HG03558 (cell line): Measurements from ENCODE around the gene DUSP28.
A peak's percentile ranks its signal among the peaks of the same experiment; 100 is the strongest.

ENCODE experiments used
- ATAC-seq: cut with Tn5 transposase; IDR thresholded peaks from one replicate; pipeline ENCODE4 v1.9.1; 2021; ENCODE audit warnings: moderate number of reproducible peaks; ENCODE audit not compliant: unreplicated experiment; ENCODE audit errors: extremely low read depth

Gene DUSP28

DNA sequence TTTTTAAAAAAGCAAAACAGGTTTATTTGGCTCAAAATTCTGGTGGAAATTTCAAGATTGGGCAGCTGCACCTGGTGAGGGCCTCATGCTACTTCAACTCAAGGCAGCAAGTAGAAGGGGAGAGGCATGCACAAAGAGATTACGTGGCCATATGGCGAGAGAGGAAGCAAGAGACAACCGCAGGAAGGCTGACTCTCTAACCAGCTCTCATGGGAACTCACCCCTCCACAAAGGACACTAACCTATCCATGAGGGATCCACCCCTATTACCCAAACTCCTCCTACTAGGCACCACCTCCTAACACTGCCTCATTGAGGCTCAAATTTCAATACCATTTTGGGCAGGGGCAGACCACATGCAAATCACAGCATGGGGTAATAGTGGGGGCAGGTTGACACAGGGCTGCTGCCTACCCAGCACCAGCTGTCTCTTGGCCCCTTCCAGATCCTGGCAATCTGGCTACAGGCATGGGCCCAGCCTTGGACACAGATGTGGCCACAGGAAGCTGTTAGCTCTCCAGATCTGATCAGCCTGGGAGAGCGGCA lies 24.4 kb downstream of the DUSP28 start:
- ATAC-seq: peak; percentile 35

DNA sequence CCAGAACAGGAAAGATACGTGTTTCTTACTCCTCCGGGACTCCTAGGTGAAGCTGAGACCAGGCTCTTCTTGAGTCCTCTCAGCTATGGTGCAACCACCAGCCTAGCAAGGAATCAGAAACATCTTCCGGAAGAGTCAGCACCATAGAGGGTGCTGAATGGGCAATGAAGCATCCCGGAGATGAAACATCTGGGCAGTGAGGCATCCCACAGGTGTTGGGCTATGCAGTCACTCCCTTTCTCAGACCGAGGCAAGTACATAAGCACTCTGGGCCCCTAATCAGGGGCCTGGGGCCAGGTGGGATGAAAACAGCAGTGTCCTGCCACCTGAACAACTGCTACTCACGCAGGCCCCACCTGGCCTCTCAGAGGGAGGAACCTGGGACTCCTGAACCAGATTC lies 24.9 kb downstream of the DUSP28 start:
- peak; percentile 17 for ATAC-seq

DNA sequence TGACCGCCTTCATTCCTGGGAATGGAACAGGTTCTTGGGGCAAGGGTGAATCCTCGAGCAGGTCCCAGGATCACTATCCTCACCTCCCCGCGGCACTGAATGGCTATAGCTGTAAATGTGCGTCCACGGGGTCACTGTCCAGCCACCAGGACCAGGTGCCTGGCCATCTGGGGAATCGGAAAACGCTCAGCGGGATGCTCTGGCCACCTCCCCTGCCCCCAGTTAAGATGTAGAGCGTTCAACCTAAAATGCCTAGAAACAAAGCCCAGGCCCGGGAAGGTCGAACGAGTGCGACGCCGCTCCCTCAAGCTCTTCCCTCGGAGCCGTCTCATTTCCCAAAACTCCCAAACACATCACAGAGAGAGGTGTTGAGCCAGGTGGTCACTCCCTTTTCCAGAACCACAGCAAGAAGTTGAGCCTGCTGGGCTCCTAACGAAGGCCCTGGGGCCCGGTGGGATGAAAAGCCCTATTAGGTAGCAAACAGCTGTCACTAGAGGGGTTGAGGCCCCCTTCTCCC lies 25.6 kb downstream of the DUSP28 start:
- ATAC-seq: no peak

DNA sequence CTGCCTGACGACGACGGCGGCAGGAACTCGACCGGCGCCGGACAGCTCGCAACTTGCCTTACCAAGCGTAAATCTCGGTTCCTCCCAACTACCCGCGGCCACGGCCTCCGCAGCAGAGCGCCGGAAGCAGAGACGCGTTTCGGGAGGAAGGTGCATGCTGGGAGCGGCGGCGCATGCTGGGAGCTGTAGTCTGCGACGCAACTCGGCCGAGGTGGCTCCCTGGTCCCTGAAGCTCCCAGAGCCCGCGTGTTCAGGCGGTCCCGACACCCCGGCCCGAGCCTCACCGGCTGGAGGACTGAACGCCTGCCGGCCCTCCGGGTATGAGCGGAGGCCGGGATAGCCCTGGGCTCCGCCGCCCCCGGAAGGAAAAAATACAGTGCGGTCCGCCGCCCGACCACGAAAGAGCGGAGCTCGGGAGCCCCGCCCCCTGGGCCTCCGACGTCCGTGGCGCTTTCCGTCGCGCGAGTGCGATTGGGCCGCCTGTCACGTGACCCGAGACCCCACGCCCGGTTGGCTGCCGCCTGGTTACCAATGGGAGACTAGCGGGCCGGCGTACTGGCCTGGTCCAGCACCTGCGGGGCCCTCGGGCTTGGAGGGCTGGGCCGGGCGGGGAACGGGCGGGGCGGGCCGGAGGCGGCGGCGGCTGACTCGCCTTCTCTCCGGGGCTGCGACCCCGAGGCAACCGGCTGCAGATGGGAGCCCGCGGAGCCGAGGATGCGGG lies 26.2 kb downstream of the DUSP28 start, which contains the start of gene CAPN10:
CAPN10 (plus strand) TSS at position 537 of the 721 bp plus-strand sequence; CDS start at position 715, 178 bp downstream.
- ATAC-seq: peak; percentile 29

DNA sequence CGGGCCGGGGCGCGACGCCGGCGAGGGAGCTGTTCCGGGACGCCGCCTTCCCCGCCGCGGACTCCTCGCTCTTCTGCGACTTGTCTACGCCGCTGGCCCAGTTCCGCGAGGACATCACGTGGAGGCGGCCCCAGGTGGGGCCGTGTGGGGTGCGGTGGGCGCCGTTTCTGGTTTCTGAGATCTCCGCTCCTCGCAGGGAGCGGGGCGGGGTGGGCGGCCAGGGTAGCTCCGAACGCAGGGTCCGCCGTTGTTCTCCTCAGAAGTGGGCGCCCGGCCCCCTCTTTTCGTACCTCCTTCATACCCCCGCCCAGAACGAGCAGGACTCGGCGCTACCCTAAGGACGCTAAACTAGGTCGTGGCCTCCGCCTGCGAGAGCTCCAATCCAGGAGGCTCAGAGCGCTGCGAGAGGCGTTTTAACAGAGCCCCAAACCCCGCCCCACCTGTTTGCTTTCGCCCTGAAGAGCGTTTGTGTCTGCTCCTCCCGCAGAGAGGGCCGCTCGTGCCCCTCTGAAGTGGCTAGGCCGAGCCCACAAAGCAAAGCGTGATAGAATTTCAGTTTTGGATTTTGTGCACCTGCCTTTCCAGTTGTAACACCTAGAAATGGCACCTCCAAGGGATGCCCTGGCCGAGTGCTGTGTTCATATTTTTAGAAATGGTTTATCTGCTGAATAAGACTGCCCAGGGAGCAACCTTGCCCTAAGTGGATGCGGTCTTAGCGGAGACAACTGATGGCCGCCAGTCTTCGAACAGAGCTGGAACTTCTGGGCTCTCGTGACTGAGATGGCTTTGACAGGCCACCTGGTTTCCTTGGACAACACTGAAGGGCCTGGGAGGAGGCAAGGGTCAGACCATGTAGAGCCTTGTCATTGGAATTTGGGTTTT lies 27.0 kb downstream of the DUSP28 start:
- ATAC-seq: no peak

DNA sequence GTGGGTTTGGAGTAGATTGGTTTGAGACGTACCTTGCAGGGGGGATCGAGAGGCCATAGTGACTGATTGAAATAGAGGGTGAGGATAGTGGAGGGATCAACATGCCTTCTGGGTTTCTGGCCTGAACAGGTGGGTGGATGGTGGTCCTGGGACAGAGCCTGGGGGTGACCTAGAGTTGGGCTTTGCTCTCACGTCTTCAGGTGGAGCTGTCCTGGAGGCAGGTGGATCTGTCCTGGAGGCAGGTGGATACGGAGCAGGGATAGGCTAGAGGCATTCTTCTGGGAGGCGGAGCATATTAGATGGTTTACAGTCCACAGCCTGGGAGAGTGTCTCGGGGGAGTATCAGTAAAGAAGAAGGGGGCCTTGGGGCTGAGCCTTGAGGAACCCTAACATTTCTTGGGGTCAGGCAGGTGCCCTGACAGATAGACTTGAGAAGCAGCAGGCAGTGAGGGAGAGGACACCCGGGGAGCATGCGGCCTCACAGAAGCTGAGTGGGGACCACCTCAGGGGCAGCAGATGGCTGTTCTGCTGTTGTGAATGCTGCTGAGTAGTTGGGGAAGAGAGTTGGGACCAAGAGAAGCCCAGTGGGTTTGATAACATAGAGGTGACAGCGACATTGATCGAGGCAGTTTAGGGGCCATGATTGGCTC lies 28.0 kb downstream of the DUSP28 start:
- ATAC-seq: no peak

DNA sequence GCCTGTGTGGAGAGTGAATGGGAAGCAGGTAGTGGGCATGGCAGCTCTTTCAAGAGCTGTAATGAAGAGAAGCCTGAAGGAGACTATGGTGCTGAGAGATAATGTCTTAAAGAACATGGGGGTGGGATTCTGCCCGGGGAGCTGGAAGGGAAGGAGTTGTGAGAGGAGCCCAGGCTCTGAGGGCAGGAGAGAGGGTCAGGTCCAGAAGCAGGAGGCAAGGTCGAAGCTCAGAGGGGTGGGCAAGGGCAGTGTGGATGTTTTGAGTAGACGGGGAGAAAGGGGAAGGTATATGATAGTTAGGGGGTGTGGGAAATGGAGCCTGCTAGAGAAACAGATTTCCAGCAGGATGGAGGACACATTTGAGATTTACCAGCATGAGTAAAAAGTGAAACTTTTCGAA lies 28.5 kb downstream of the DUSP28 start:
- no peak for ATAC-seq

DNA sequence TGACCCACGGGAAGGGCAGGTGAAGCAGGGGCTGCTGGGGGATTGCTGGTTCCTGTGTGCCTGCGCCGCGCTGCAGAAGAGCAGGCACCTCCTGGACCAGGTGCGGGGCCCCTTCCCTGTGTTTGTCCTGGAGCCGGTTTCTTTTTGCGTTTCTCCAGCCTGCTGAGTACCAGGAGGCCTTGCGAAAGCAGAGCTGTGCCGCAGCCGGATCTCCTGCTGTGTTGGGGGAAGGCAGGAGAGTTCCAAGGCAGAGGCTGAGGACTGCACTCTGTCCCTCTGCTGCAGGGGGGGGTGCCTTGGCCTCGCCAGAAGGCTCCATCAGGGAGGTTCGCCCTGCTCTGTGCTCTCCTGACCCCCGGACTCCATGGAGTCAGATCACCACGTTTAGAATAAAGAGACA lies 29.2 kb downstream of the DUSP28 start:
- ATAC-seq: no peak

DNA sequence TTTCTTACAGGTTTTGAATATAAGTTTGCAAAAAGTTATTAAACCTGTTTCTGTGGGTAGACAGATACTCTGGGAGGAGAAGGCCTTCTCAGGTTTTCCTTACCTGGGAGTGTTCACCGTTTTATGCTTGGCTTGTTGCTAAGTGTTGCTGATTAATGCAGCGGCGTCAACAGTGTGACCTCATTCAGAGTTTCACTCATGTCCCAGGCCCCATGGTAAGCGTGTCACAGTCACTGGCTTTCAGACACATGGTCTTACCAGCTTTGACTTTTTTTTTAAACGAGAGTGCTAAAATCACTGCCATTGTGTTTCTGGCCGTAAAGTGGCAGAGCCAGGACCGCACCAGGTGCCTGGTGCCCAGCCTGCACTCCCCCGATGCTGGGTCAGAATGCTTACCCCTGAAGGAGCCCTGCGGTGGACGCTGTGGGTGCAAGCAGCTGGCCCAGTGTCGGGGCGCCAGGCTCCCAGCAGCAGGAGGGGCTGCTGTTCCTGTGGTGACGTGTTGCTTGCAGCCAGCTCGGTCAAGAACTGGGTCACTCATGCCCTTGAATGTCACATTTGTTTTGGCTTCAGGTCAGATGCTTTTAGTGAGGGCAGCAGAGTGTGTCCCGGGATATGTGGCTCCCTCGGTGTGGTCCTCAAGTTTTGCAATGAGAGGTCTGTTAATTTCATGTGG lies 29.8 kb downstream of the DUSP28 start:
- no peak for ATAC-seq

DNA sequence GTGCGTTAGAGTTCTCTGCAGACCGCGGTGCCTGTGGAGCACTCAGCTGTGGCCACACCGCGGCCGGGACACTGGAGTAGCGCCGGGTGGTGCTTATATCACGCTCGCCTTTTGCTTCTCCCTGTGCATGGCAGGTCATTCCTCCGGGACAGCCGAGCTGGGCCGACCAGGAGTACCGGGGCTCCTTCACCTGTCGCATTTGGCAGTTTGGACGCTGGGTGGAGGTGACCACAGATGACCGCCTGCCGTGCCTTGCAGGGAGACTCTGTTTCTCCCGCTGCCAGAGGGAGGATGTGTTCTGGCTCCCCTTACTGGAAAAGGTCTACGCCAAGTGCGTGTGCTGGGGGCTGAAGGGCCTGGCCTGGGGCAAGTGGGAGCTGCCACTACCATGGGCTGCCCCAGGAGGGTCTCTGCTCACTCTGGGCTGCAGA lies 30.5 kb downstream of the DUSP28 start:
- no peak for ATAC-seq

DNA sequence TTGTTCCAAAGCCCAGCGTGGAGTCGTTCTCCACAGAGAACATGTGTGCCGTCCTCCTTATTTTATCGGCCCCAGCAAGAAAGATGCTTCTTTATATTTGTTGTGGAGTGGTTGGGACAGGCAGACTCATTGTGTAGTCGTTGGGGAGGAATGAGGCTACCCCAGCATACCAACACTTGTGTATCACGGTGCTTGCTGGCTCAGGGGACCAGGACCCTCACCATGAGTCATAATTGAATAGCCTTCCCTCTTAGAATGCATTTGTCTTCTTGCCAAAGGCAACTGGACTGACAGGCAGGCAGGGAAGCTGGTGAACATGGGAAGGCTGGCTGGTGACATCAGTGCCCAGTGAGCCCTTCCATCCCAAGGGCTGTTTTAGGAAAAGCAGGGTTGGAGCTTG lies 31.1 kb downstream of the DUSP28 start:
- ATAC-seq: no peak

DNA sequence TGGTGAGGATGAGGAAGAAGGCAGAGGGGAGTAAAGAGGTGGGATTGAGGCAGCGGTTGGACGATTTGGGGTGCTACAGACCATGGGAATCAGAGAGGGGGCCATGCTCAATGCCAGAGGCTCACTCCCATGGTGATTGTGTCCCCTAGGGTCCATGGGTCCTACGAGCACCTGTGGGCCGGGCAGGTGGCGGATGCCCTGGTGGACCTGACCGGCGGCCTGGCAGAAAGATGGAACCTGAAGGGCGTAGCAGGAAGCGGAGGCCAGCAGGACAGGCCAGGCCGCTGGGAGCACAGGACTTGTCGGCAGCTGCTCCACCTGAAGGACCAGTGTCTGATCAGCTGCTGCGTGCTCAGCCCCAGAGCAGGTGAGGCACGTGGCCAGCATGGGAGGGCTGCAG lies 31.6 kb downstream of the DUSP28 start:
- ATAC-seq: no peak

DNA sequence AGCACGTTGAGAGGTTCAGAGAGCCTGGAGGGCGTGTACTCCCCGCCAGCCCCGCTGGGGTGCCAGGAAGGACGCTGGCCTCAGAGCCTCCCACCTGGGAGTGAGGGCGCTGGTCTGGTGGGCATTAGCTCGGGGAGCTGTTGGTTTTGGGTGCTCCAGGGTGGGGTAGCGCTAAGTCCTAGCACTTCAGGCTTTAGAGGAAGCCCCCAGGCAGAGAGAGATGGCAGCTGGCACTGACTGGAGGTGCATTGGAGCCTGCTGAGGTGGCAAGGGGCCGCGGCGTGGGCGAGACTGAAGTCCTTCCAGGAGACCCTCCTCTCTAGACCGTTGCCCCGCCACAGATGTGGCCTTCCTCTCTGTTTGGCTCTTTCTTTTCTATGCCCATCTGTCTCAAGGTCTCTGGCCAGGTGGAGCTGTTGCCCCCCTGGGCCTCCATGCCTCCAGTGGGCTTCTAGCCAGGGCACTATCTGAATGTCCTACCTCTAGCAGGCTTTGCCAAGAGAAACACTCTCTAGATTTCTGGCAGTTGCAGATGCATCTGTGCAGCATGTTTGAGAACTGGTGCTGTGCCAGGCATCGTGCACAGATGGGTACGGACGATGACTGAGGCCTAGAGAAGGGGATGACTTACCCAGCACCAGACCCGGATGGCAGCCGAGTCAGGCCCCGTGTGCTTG lies 33.0 kb downstream of the DUSP28 start:
- no peak for ATAC-seq

DNA sequence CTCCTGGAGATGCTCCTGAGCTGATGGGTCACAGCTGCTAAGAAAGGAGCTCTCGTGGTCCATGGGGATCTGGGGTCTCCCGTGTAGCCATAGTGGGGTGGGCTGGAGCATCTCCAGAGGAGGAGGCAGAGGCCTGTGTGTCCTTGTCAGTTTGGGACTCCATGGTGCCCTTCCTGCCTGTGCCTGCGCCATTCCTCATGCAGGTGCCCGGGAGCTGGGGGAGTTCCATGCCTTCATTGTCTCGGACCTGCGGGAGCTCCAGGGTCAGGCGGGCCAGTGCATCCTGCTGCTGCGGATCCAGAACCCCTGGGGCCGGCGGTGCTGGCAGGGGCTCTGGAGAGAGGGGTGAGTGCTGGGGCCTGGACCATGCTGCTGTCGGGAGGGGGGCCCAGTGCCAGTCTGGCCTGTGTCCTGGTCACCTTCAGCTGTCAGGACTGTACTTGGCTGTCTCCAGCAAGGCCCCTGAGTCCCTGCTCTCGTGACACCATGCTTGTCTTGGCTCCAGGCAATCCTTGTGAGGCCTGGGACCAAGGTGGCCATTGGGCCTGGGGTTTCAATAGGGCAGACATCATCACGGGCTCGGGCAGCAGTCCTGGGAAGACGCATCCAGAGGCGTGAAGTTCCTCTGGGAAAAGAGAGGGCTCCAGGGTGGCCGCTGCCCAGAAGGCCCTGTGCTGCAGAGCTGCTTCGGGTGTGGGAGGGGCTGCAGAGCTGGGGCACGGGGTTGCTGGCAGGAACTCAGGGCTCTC lies 33.7 kb downstream of the DUSP28 start:
- no peak for ATAC-seq

DNA sequence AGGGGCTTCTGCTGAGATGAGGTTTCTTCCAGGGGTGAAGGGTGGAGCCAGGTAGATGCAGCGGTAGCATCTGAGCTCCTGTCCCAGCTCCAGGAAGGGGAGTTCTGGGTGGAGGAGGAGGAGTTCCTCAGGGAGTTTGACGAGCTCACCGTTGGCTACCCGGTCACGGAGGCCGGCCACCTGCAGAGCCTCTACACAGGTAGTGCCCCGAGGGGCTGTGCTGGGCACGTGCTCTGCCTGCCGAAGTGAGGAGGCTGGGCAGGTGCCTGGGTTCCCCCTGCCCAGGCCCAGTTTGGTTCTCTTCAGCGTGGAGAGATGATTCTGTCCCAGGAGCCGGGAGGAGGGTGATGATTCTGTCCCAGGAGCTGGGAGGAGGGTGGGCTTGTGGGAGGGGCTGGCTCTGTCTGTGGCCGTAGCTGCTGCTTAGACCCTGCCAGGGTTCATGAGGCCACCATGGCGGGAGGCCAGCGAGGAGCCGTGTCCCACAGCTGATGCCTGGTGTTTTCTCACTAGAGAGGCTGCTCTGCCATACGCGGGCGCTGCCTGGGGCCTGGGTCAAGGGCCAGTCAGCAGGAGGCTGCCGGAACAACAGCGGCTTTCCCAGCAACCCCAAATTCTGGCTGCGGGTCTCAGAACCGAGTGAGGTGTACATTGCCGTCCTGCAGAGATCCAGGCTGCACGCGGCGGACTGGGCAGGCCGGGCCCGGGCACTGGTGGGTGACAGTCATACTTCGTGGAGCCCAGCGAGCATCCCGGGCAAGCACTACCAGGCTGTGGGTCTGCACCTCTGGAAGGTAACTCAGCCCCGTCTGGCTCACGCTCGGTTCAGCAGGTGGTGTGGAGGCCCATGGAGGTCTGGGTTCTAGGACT lies 34.6 kb downstream of the DUSP28 start:
- no peak for ATAC-seq

DNA sequence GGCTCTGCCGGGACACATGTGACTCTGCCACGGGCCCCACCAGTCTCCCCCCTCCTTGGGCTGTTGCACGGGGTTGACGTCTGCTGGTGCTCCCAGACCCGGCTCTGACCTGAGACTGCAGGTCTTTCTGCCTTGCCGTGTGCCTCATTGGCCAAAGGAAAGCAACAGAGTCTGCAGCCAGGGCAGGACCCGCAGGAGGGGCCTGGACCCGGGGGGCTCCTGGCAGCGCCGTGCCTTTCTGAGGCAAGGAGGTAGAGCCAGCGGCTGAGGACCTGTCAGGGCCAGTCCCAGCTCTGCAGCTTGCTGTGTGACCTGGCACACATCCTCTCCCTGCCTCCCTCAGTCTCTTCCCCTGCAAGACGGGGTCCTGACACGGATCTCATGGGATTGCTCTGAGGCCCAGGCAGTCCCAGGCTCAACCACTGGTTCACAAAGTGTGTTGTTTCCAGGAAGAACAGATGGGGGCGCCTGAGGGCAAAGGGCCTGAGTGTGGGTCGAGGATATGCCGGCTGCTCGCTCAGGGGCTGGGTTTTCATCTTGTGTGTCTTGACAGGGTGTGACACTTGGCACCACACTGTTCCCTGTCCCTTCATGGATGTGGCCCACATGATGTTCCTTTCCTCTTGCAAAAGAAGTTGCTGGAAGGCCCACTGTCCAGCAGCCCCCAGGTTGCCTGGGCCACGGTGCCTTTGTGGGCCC lies 35.4 kb downstream of the DUSP28 start:
- no peak for ATAC-seq

DNA sequence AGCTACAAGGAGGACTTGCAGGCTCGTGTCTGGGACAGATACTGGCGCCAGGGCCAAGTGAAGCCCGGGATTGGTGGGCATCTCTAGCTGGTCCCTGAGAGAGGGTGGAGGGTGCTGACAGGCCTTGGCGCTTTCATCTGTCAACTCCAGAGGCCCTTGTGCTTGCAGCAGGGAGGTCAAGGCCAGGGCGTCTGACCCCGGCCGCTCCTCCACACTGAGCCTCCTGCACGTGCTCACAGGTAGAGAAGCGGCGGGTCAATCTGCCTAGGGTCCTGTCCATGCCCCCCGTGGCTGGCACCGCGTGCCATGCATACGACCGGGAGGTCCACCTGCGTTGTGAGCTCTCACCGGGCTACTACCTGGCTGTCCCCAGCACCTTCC lies 35.9 kb downstream of the DUSP28 start:
- no peak for ATAC-seq
